B cell (primary cell): ENCODE results near the gene PLEKHG2. TPM values are rescaled to one million over a fixed set of nuclear protein-coding genes. Genes with fewer than 3 reads are reported as not detected.

Experiments
- ATAC-seq: fragments of 200-7000 bp; cut with Tn5 transposase; one replicate; pipeline ENCODE4 v1.10.0; 2021; ENCODE audit warnings: low read depth, mild to moderate bottlenecking, moderate number of reproducible peaks, moderate library complexity
- CTCF ChIA-PET: fragments of 350-600 bp; sonication (Branson Sonifier 250); formaldehyde crosslinking; loops from one replicate; lab custom pipeline; 2021; ENCODE audit warnings: antibody characterized with exemption, inconsistent platforms; lab: Charles Lee
- POLR2A ChIA-PET: fragments of 350-600 bp; sonication (Branson Sonifier 250); formaldehyde crosslinking; loops from one replicate; lab custom pipeline; 2021; ENCODE audit warnings: antibody characterized with exemption; lab: Charles Lee
- DNase-seq: peaks from one replicate; pipeline ENCODE4 v3.0.0; 2013
- H2AFZ ChIP-seq: 2 replicates; pipeline ENCODE4 v1.6.1; 2012; ENCODE audit warnings: mild to moderate bottlenecking, low read depth, low read length; ENCODE audit not compliant: insufficient read depth, poor library complexity, severe bottlenecking
- H3K27ac ChIP-seq, 2 donors: 1 replicate in 1 of 2; 2 replicates in 1 of 2; pipeline ENCODE4 v1.5.1; 2012 to 2013; ENCODE audit warnings: low read length in 2 of 2, mild to moderate bottlenecking in 2 of 2, moderate library complexity in 1 of 2
- H3K27me3 ChIP-seq, 4 experiments: fragments of 200-600 bp in 1 of 4; sonication (generic) in 1 of 4; replicated peaks in 1 of 4; 1 replicate in 2 of 4; 2 replicates in 2 of 4; pipeline versions ENCODE4 v1.6.1 to v1.7.0; 2013 to 2016; ENCODE audit warnings: low read length in 3 of 4, mild to moderate bottlenecking in 2 of 4, mixed read lengths in 1 of 4, moderate library complexity in 1 of 4; ENCODE audit not compliant: insufficient read depth in 4 of 4, control insufficient read depth in 3 of 4; ENCODE audit errors: control extremely low read depth in 1 of 4
- H3K36me3 ChIP-seq, 2 experiments: replicated peaks in 1 of 2; 1 replicate in 1 of 2; 2 replicates in 1 of 2; pipeline versions ENCODE4 v1.6.1 to v1.7.1; 2013; ENCODE audit warnings: low read length in 1 of 2; ENCODE audit not compliant: insufficient read depth in 2 of 2, control insufficient read depth in 1 of 2; ENCODE audit errors: control extremely low read depth in 1 of 2, extremely low read depth in 1 of 2
- H3K4me1 ChIP-seq, 2 donors: fragments of 200-600 bp in 1 of 2; sonication (generic) in 1 of 2; 1 replicate in 1 of 2; 2 replicates in 1 of 2; pipeline versions ENCODE4 v1.5.1 to v1.6.1; 2013 to 2017; ENCODE audit warnings: low read length in 2 of 2; ENCODE audit not compliant: control insufficient read depth in 2 of 2, insufficient read depth in 2 of 2
- H3K4me2 ChIP-seq: replicated peaks from 2 replicates; pipeline ENCODE3; 2012; ENCODE audit warnings: mild to moderate bottlenecking, low read depth, low read length; ENCODE audit not compliant: poor library complexity, severe bottlenecking
- H3K4me3 ChIP-seq, 5 experiments: fragments of 200-600 bp in 1 of 5; sonication (generic) in 1 of 5; 1 replicate in 3 of 5; 2 replicates in 2 of 5; pipeline versions ENCODE4 v1.5.1 to v1.7.0; 2011 to 2016; ENCODE audit warnings: low read length in 4 of 5, mild to moderate bottlenecking in 4 of 5, low read depth in 2 of 5, control low read depth in 1 of 5, moderate library complexity in 1 of 5; ENCODE audit not compliant: insufficient read depth in 1 of 5; ENCODE audit errors: control extremely low read depth in 1 of 5, extremely low read depth in 1 of 5
- H3K79me2 ChIP-seq: fragments of 200-600 bp; sonication (generic); one replicate; pipeline ENCODE4 v1.6.0; 2016; ENCODE audit warnings: low read length; ENCODE audit not compliant: control insufficient read depth, insufficient read depth
- H3K9ac ChIP-seq: fragments of 200-600 bp; sonication (generic); 2 replicates; pipeline ENCODE4 v1.6.1; 2017; ENCODE audit warnings: mild to moderate bottlenecking, low read length, moderate library complexity
- H3K9me3 ChIP-seq, 3 donors: one replicate each; pipeline versions ENCODE4 v1.6.1 to v1.7.1; 2013; ENCODE audit warnings: low read length in 2 of 3; ENCODE audit not compliant: control insufficient read depth in 2 of 3, insufficient read depth in 1 of 3; ENCODE audit errors: control extremely low read depth in 1 of 3
- H4K20me1 ChIP-seq: 2 replicates; pipeline ENCODE4 v1.6.0; 2012; ENCODE audit warnings: mild to moderate bottlenecking, low read length; ENCODE audit not compliant: insufficient read depth, control insufficient read depth, poor library complexity, severe bottlenecking
- H3K27ac Mint-ChIP-seq: one replicate; pipeline ENCODE4 v1.8.0; 2021; ENCODE audit warnings: mixed read lengths
- H3K27me3 Mint-ChIP-seq: one replicate; pipeline ENCODE4 v1.8.0; 2021; ENCODE audit warnings: mixed read lengths
- H3K4me1 Mint-ChIP-seq: one replicate; pipeline ENCODE4 v1.8.0; 2021; ENCODE audit warnings: mixed read lengths
- H3K4me3 Mint-ChIP-seq: one replicate; pipeline ENCODE4 v1.8.0; 2021; ENCODE audit warnings: mixed read lengths
- H3K9me3 Mint-ChIP-seq: one replicate; pipeline ENCODE4 v1.8.0; 2022; ENCODE audit warnings: mixed read lengths; ENCODE audit not compliant: insufficient read depth
- CTCF ChIP-seq: fragments of 200-600 bp; IDR thresholded peaks from one replicate; pipeline ENCODE4 v1.8.0; 2022; ENCODE audit warnings: antibody characterized with exemption, mild to moderate bottlenecking
- EZH2 ChIP-seq: IDR thresholded peaks from 2 replicates; pipeline ENCODE4 v1.6.1; 2012; ENCODE audit warnings: borderline replicate concordance, low read depth, mild to moderate bottlenecking, moderate library complexity, low read length; ENCODE audit not compliant: insufficient read depth, poor library complexity, severe bottlenecking
- WGBS: methylation state at CpG from one replicate; pipeline ENCODE4 v1.1.5; 2013; ENCODE audit warnings: missing lambda C conversion rate; ENCODE audit not compliant: insufficient coverage; 5-methylcytosine and 5-hydroxymethylcytosine counted together
- intact Hi-C: fragments of 100-400 bp; cut with micrococcal nuclease; formaldehyde crosslinking; loops from one replicate; pipeline ENCODE4 v1.10.0; 2022
- polyA plus RNA-seq: library from polyadenylated mRNA; depleted of rRNA; stranded (reverse); fragments of >200 nt; gene quantifications from 2 replicates; pipeline ENCODE4 v1.2.3, GENCODE V29; 2012
- total RNA-seq, 2 donors: library from RNA; stranded (reverse); fragments of 120-200 nt in 1 of 2; gene quantifications; 1 replicate in 1 of 2; 2 replicates in 1 of 2; pipeline versions ENCODE4 v1.2.3 to v1.2.4, GENCODE V29; 2013 to 2022

The PLEKHG2 gene
- total and polyA plus RNA-seq, 2 donors (not counting 1 experiment from before 2014, with no cell fraction given) = 27.0 to 167 TPM

DNA sequence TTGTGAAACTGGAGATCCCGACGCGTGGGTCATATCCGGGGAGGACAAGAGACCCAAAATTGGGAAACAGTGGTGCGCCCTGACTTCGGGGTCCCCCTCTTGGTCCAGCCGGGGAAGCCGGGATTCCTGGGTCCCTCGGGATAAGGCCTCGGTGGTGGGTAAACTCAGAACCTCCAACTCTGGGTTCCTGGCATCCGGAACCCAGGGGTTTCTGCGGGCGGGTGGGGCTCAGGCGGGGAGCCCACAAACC, 5.1 kb upstream of the PLEKHG2 start:
- Histone ChIP-seq H3K27me3 (no peaks in the 10 kb centered on the region), H3K4me2 (peak overlapping the region; percentile 100), H4K20me1 (peaks cover 28% of the 10 kb centered on the region), H3K4me3 (peak overlapping the region; percentile 87 to 99 (median 95)), H3K36me3 (peaks cover 0 to 24% of the 10 kb centered on the region in 2 experiments), H3K9ac (peak overlapping the region; percentile 99), H3K9me3 (peaks cover 0 to 1% (median 0%) of the 10 kb centered on the region in 3 donors), H2AFZ (no peak overlapping the region), H3K27ac (peak overlapping the region; percentile 100), H3K4me1 (peaks cover 41 to 64% of the 10 kb centered on the region in 2 donors), H3K79me2 (peaks cover 60% of the 10 kb centered on the region)
- DNase-seq (no peak), ATAC-seq (no peak)
- peak overlapping the region; percentile 94 for H3K4me3 Mint-ChIP-seq
- intact Hi-C loops = loop anchor here (10.0 kb wide), 1 partner anchor 543 kb away; no protein-coding TSS in a partner anchor
- under 1% methylated on average over 14 of the region's 14 CpGs for WGBS
- CTCF ChIA-PET = interaction anchor here (0.9 to 2.9 kb wide), 4 partner anchors 8 to 21 kb away, joined by 3 to 42 read pairs (median 8); partner anchors contain the start of genes MED29 and PAF1
- H3K4me1 Mint-ChIP-seq = peaks cover 61% of the 10 kb centered on the region
- TF ChIP-seq CTCF (no peak), EZH2 (no peak)
- no peaks in the 10 kb centered on the region for H3K27me3 Mint-ChIP-seq
- POLR2A ChIA-PET = interaction anchor here (1.4 to 8.8 kb wide), 5 partner anchors 10 to 65 kb away, joined by 7 to 69 read pairs (median 17); partner anchors contain the start of genes MED29, PAF1, RPS16 and SAMD4B
- no peaks in the 10 kb centered on the region for H3K9me3 Mint-ChIP-seq
- H3K27ac Mint-ChIP-seq = peak overlapping the region; percentile 97

DNA sequence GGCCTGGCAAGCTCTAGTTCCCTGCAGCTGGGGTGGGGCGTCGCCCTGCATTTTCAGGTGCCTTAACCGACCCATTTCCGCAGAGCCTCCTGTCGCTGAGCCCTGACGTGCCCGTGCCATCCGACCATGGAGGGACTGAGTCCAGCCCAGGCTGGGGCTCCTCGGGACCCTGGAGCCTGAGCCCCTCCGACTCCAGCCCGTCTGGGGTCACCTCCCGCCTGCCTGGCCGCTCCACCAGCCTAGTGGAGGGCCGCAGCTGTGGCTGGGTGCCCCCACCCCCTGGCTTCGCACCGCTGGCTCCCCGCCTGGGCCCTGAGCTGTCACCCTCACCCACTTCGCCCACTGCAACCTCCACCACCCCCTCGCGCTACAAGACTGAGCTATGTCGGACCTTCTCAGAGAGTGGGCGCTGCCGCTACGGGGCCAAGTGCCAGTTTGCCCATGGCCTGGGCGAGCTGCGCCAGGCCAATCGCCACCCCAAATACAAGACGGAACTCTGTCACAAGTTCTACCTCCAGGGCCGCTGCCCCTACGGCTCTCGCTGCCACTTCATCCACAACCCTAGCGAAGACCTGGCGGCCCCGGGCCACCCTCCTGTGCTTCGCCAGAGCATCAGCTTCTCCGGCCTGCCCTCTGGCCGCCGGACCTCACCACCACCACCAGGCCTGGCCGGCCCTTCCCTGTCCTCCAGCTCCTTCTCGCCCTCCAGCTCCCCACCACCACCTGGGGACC, 4.6 kb upstream of the PLEKHG2 start:
- H3K27ac Mint-ChIP-seq = peak overlapping the region; percentile 97

More for the DNA sequence above, 4.6 kb upstream of the PLEKHG2 start:
- H3K27ac ChIP-seq = peak overlapping the region; percentile 100
- no peaks in the 10 kb centered on the region for H3K9me3 Mint-ChIP-seq
- DNase-seq = peak; percentile 86
- peak; percentile 1 for ATAC-seq
- POLR2A ChIA-PET = interaction anchor here (1.4 to 8.8 kb wide), 5 partner anchors 7 to 66 kb away, joined by 8 to 69 read pairs (median 17); partner anchors contain the start of genes MED29, PAF1, RPS16 and SAMD4B
- no peak overlapping the region for H2AFZ ChIP-seq
- H3K4me3 Mint-ChIP-seq = peak overlapping the region; percentile 94
- TF ChIP-seq CTCF (no peak), EZH2 (no peak)
- no peaks in the 10 kb centered on the region for H3K9me3 ChIP-seq
- H3K79me2 ChIP-seq = peaks cover 60% of the 10 kb centered on the region
- no peaks in the 10 kb centered on the region for H3K27me3 ChIP-seq
- peak overlapping the region; percentile 100 for H3K4me2 ChIP-seq
- no peaks in the 10 kb centered on the region for H3K27me3 Mint-ChIP-seq
- 10% methylated on average over 40 of the region's 40 CpGs for WGBS
- H3K4me3 ChIP-seq = peak overlapping the region; percentile 87 to 99 (median 95)
- H3K9ac ChIP-seq = peak overlapping the region; percentile 99
- peaks cover 38 to 59% of the 10 kb centered on the region in 2 donors for H3K4me1 ChIP-seq
- intact Hi-C loops = loop anchor here (10.0 kb wide), 1 partner anchor 543 kb away; no protein-coding TSS in a partner anchor
- H4K20me1 ChIP-seq = peaks cover 28% of the 10 kb centered on the region
- peaks cover 56% of the 10 kb centered on the region for H3K4me1 Mint-ChIP-seq
- CTCF ChIA-PET = interaction anchor here (0.9 to 2.9 kb wide), 4 partner anchors 8 to 21 kb away, joined by 3 to 42 read pairs (median 8); partner anchors contain the start of genes MED29 and PAF1
- H3K36me3 ChIP-seq = peaks cover 0 to 24% of the 10 kb centered on the region in 2 experiments
